HCT116 (cell line): ENCODE results near the gene KIAA0319L. TPM values are rescaled to one million over a fixed set of nuclear protein-coding genes. Genes with fewer than 3 reads are reported as not detected.

ENCODE experiments used
- ATAC-seq: fragments of 200-7000 bp; cut with Tn5 transposase; 2 replicates; pipeline ENCODE4 v1.9.1; 2020; ENCODE audit warnings: mild to moderate bottlenecking, moderate library complexity
- BruUV-seq: library from RNA; stranded (reverse); fragments of 400-500 nt; replicated peaks from 2 replicates; lab custom pipeline; 2021; lab: Mats Ljungman, UMichigan
- CTCF ChIA-PET: fragments of 300-600 bp; sonication (Branson Sonifier 250); formaldehyde crosslinking; loops from one replicate; lab custom pipeline; 2021; ENCODE audit warnings: antibody characterized with exemption; lab: Charles Lee
- POLR2A ChIA-PET: fragments of 300-600, 350-600 bp; sonication (Branson Sonifier 250); formaldehyde crosslinking; loops from one replicate; lab custom pipeline; 2021; ENCODE audit warnings: antibody characterized with exemption; lab: Charles Lee
- RAD21 ChIA-PET, 2 experiments: fragments of 300-600 bp; sonication (Branson Sonifier 250); formaldehyde crosslinking; loops; one replicate each; lab custom pipeline; 2023; ENCODE audit warnings: low total read pairs in 2 of 2; ENCODE audit not compliant: uncharacterized antibody in 2 of 2, unreplicated experiment in 2 of 2, low non-redundant PET in 1 of 2; lab: Charles Lee
- DNase-seq: peaks from one replicate; pipeline ENCODE4 v3.0.0-alpha.2; 2010; ENCODE audit warnings: low read depth, low spot score
- H2AFZ ChIP-seq: fragments of 200-600 bp; shearing (Covaris generic), sonication (generic); 2 replicates; pipeline ENCODE4 v1.6.1; 2017; ENCODE audit warnings: low read depth, mixed run types, mixed read lengths, antibody characterized with exemption, low read length; ENCODE audit not compliant: poor library complexity, severe bottlenecking
- H3K27ac ChIP-seq: 2 replicates; pipeline ENCODE4 v1.5.1; 2012; ENCODE audit warnings: low read depth, low read length
- H3K27me3 ChIP-seq: fragments of 200-600 bp; sonication (generic); 2 replicates; pipeline ENCODE4 v1.6.1; 2016; ENCODE audit warnings: mixed run types, low read length, mixed read lengths; ENCODE audit not compliant: insufficient read depth
- H3K36me3 ChIP-seq, 2 experiments: fragments of 200-500 bp in 1 of 2; fragments of 200-600 bp in 1 of 2; sonication (Bioruptor generic) in 1 of 2; sonication (generic) in 1 of 2; 2 replicates each; pipeline versions ENCODE4 v1.5.1 to v1.6.1; 2014 to 2016; ENCODE audit warnings: low read length in 2 of 2, inconsistent platforms in 1 of 2, mixed read lengths in 1 of 2, mixed run types in 1 of 2; ENCODE audit not compliant: insufficient read depth in 2 of 2, control insufficient read depth in 1 of 2
- H3K4me1 ChIP-seq, 2 experiments: fragments of 200-600 bp in 1 of 2; sonication (generic) in 1 of 2; 2 replicates each; pipeline versions ENCODE4 v1.5.1 to v1.6.1; 2012 to 2017; ENCODE audit warnings: low read length in 2 of 2, inconsistent platforms in 1 of 2, mild to moderate bottlenecking in 1 of 2, mixed read lengths in 1 of 2, mixed run types in 1 of 2, moderate library complexity in 1 of 2; ENCODE audit not compliant: insufficient read depth in 2 of 2, control insufficient read depth in 1 of 2
- H3K4me2 ChIP-seq: fragments of 200-600 bp; sonication (generic); 2 replicates; pipeline ENCODE4 v1.6.1; 2017; ENCODE audit warnings: mixed run types, low read length, mixed read lengths
- H3K4me3 ChIP-seq, 2 experiments: fragments of 200-600 bp in 1 of 2; sonication (generic) in 1 of 2; replicated peaks in 1 of 2; 2 replicates each; pipeline ENCODE4 v1.5.1; 2011 to 2016; ENCODE audit warnings: low read length in 2 of 2, control low read depth in 1 of 2, low read depth in 1 of 2, mild to moderate bottlenecking in 1 of 2, mixed read lengths in 1 of 2, mixed run types in 1 of 2
- H3K79me2 ChIP-seq: fragments of 200-600 bp; sonication (generic); 2 replicates; pipeline ENCODE4 v1.6.1; 2017; ENCODE audit warnings: mild to moderate bottlenecking, mixed run types, low read length, moderate library complexity, mixed read lengths; ENCODE audit not compliant: insufficient read depth
- H3K9ac ChIP-seq: fragments of 200-600 bp; sonication (generic); 2 replicates; pipeline ENCODE4 v1.6.1; 2016; ENCODE audit warnings: low read length, mixed read lengths
- H3K9me2 ChIP-seq: fragments of 200-600 bp; sonication (generic), shearing (Covaris generic); 2 replicates; pipeline ENCODE4 v1.6.1; 2017; ENCODE audit warnings: mixed run types, mild to moderate bottlenecking, moderate library complexity; ENCODE audit not compliant: insufficient read depth
- H3K9me3 ChIP-seq, 2 experiments: fragments of 200-500 bp in 1 of 2; fragments of 200-600 bp in 1 of 2; sonication (Bioruptor generic) in 1 of 2; sonication (generic) in 1 of 2; 2 replicates each; pipeline ENCODE4 v1.6.1; 2014 to 2017; ENCODE audit warnings: low read length in 2 of 2, mixed read lengths in 2 of 2, inconsistent platforms in 1 of 2, low read depth in 1 of 2, mild to moderate bottlenecking in 1 of 2, mixed run types in 1 of 2, moderate library complexity in 1 of 2; ENCODE audit not compliant: control insufficient read depth in 1 of 2, insufficient read depth in 1 of 2
- H4K20me1 ChIP-seq: fragments of 200-600 bp; sonication (generic), shearing (Covaris generic); 2 replicates; pipeline ENCODE4 v1.6.1; 2017; ENCODE audit warnings: mixed run types, mild to moderate bottlenecking, moderate library complexity; ENCODE audit not compliant: insufficient read depth
- CBX3 ChIP-seq: IDR thresholded peaks from 2 replicates; pipeline ENCODE4 v1.6.1; 2012; ENCODE audit warnings: low read depth
- CEBPB ChIP-seq: IDR thresholded peaks from 2 replicates; pipeline ENCODE4 v1.6.1; 2012; ENCODE audit warnings: low read depth
- ELF1 ChIP-seq: IDR thresholded peaks from 2 replicates; pipeline ENCODE4 v1.6.1; 2012; ENCODE audit warnings: low read depth, borderline replicate concordance
- EZH2phosphoT487 ChIP-seq: fragments of 200-600 bp; IDR thresholded peaks from 2 replicates; pipeline ENCODE4 v1.6.1; 2018; ENCODE audit warnings: antibody characterized with exemption, borderline replicate concordance
- FOSL1 ChIP-seq: IDR thresholded peaks from 2 replicates; pipeline ENCODE4 v1.6.1; 2012; ENCODE audit warnings: low read depth
- POLR2A ChIP-seq: IDR thresholded peaks from 2 replicates; pipeline ENCODE4 v1.7.0; 2011; ENCODE audit warnings: borderline replicate concordance; ENCODE audit not compliant: insufficient read depth, insufficient read length; ENCODE audit errors: extremely low read depth
- POLR2AphosphoS5 ChIP-seq: IDR thresholded peaks from 2 replicates; pipeline ENCODE4 v1.6.1; 2011; ENCODE audit warnings: mild to moderate bottlenecking, low read depth, low read length, moderate library complexity
- RAD21 ChIP-seq: IDR thresholded peaks from 2 replicates; pipeline ENCODE4 v1.6.1; 2012; ENCODE audit warnings: low read depth, mild to moderate bottlenecking
- SIN3A ChIP-seq: IDR thresholded peaks from 2 replicates; pipeline ENCODE4 v1.6.1; 2012; ENCODE audit warnings: low read depth
- SP1 ChIP-seq: IDR thresholded peaks from 2 replicates; pipeline ENCODE4 v1.6.1; 2012; ENCODE audit warnings: low read depth
- TCF7L2 ChIP-seq: IDR thresholded peaks from 2 replicates; pipeline ENCODE4 v1.7.0; 2011; ENCODE audit warnings: borderline replicate concordance, inconsistent platforms; ENCODE audit not compliant: insufficient read depth, insufficient read length; ENCODE audit errors: extremely low read depth
- ZFX ChIP-seq: fragments of 450-650 bp; IDR thresholded peaks from 2 replicates; pipeline ENCODE4 v1.6.1; 2017
- intact Hi-C: fragments of 100-400 bp; cut with micrococcal nuclease; formaldehyde crosslinking; loops from 2 replicates; pipeline ENCODE4 v1.10.0; 2022
- total RNA-seq: library from RNA; stranded (reverse); gene quantifications from one replicate; pipeline ENCODE4 v1.2.1, GENCODE V29; 2021; ENCODE audit not compliant: unreplicated experiment
- TF ChIP-seq, protein P1 (sequence below): IDR thresholded peaks from 2 replicates; pipeline ENCODE4 v1.6.1; 2012; ENCODE audit warnings: low read depth
- TF ChIP-seq, protein P2 (sequence below): IDR thresholded peaks from 2 replicates; pipeline ENCODE4 v1.6.1; 2012
- TF ChIP-seq, protein P3 (sequence below): IDR thresholded peaks from 2 replicates; pipeline ENCODE4 v1.6.1; 2011; ENCODE audit warnings: mild to moderate bottlenecking, low read length, moderate library complexity; ENCODE audit not compliant: insufficient replicate concordance; ENCODE audit errors: extremely low read depth

KIAA0319L gene
- total RNA-seq, 1 experiment from 2014 or later: 35.6 TPM

DNA sequence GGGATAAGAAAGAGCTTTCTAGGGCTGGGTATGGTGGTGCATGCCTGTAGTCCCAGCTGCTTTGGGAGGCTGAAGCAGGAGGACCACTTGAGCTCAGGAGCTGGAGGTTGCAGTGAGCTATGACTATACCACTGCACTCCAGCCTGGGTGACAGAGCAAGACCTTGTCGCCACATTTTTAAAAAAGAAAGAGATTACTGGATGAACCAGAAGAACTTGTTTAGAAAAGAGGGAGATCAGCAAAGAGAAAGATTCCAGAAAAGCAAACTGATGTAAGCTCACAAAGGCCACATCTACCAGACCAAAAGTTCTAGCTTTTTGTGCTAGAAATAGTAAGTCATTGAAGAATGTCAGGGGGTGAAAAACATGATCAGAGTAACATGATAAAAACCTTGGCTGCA, 117.6 kb downstream of the KIAA0319L start:
- Histone ChIP-seq H3K9me2 (no peaks in the 10 kb centered on the region), H4K20me1 (no peaks in the 10 kb centered on the region), H3K4me3 (no peak overlapping the region)
- intact Hi-C loops: no loop called here
- RAD21 ChIA-PET: interaction anchor here in 1 of 2 experiments (0.5 kb wide), 1 partner anchor 223 kb away, joined by 4 read pairs; no protein-coding TSS in a partner anchor
- no peak for ATAC-seq
- no peak for TF ChIP-seq SP1
- TF ChIP-seq ZFX: no peak
- TF ChIP-seq ELF1: no peak
- TF ChIP-seq POLR2A: no peak
- no peak for TF ChIP-seq FOSL1
- TF ChIP-seq, protein P1, sequence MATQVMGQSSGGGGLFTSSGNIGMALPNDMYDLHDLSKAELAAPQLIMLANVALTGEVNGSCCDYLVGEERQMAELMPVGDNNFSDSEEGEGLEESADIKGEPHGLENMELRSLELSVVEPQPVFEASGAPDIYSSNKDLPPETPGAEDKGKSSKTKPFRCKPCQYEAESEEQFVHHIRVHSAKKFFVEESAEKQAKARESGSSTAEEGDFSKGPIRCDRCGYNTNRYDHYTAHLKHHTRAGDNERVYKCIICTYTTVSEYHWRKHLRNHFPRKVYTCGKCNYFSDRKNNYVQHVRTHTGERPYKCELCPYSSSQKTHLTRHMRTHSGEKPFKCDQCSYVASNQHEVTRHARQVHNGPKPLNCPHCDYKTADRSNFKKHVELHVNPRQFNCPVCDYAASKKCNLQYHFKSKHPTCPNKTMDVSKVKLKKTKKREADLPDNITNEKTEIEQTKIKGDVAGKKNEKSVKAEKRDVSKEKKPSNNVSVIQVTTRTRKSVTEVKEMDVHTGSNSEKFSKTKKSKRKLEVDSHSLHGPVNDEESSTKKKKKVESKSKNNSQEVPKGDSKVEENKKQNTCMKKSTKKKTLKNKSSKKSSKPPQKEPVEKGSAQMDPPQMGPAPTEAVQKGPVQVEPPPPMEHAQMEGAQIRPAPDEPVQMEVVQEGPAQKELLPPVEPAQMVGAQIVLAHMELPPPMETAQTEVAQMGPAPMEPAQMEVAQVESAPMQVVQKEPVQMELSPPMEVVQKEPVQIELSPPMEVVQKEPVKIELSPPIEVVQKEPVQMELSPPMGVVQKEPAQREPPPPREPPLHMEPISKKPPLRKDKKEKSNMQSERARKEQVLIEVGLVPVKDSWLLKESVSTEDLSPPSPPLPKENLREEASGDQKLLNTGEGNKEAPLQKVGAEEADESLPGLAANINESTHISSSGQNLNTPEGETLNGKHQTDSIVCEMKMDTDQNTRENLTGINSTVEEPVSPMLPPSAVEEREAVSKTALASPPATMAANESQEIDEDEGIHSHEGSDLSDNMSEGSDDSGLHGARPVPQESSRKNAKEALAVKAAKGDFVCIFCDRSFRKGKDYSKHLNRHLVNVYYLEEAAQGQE: no peak
- TF ChIP-seq, protein P2, sequence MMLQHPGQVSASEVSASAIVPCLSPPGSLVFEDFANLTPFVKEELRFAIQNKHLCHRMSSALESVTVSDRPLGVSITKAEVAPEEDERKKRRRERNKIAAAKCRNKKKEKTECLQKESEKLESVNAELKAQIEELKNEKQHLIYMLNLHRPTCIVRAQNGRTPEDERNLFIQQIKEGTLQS: no peak
- no peak for TF ChIP-seq CBX3
- TF ChIP-seq TCF7L2: no peak
- TF ChIP-seq, protein P3, sequence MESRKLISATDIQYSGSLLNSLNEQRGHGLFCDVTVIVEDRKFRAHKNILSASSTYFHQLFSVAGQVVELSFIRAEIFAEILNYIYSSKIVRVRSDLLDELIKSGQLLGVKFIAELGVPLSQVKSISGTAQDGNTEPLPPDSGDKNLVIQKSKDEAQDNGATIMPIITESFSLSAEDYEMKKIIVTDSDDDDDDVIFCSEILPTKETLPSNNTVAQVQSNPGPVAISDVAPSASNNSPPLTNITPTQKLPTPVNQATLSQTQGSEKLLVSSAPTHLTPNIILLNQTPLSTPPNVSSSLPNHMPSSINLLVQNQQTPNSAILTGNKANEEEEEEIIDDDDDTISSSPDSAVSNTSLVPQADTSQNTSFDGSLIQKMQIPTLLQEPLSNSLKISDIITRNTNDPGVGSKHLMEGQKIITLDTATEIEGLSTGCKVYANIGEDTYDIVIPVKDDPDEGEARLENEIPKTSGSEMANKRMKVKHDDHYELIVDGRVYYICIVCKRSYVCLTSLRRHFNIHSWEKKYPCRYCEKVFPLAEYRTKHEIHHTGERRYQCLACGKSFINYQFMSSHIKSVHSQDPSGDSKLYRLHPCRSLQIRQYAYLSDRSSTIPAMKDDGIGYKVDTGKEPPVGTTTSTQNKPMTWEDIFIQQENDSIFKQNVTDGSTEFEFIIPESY: no peak
- TF ChIP-seq CEBPB: no peak
- no peak for TF ChIP-seq SIN3A
- TF ChIP-seq RAD21: no peak
- no peak for TF ChIP-seq EZH2phosphoT487
- no peak for TF ChIP-seq POLR2AphosphoS5
- TF ChIP-seq, all 23 proteins: peak for 0
- ChIA-PET CTCF (no interaction called here), POLR2A (no interaction called here)
- Histone ChIP-seq H3K36me3 (peaks cover 0 to 4% of the 10 kb centered on the region in 2 experiments; a peak in 1 of 4 replicates), H3K9me3 (no peaks in the 10 kb centered on the region), H2AFZ (no peak overlapping the region), H3K4me2 (no peak overlapping the region), H3K4me1 (no peaks in the 10 kb centered on the region), H3K9ac (no peak overlapping the region), H3K27me3 (no peaks in the 10 kb centered on the region), H3K79me2 (no peaks in the 10 kb centered on the region), H3K27ac (no peak overlapping the region)
- no TSS peak for BruUV-seq
- DNase-seq: no peak
